ENCODE results near the gene CARMIL3.

DNA sequence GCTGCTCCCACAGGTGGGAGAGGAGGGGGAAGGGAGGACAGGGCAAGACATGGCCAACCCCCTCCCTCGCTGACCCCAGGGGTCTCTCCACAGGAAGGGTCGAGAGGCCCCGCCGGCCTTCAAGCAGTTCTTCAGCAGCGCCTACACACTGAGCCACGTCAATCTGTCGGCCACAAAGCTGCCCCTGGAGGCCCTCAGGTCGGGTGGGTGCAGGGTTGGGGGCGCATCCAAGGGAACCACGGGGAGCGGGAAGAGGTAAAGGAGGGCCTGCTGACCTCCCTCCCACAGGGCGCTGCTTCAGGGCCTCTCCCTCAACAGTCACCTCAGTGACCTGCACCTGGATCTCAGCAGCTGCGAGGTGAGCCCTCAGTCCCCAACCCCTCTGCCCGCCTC, 6.1 kb downstream of the CARMIL3 start:
- TF ChIP-seq, protein P1, sequence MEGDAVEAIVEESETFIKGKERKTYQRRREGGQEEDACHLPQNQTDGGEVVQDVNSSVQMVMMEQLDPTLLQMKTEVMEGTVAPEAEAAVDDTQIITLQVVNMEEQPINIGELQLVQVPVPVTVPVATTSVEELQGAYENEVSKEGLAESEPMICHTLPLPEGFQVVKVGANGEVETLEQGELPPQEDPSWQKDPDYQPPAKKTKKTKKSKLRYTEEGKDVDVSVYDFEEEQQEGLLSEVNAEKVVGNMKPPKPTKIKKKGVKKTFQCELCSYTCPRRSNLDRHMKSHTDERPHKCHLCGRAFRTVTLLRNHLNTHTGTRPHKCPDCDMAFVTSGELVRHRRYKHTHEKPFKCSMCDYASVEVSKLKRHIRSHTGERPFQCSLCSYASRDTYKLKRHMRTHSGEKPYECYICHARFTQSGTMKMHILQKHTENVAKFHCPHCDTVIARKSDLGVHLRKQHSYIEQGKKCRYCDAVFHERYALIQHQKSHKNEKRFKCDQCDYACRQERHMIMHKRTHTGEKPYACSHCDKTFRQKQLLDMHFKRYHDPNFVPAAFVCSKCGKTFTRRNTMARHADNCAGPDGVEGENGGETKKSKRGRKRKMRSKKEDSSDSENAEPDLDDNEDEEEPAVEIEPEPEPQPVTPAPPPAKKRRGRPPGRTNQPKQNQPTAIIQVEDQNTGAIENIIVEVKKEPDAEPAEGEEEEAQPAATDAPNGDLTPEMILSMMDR (IDR thresholded peaks at IDR 0.05), result no peak
- TF ChIP-seq POLR2A (IDR thresholded peaks at IDR 0.05) (no peak), POLR2AphosphoS5 (IDR thresholded peaks at IDR 0.05) (no peak)
